ENCODE data around the gene INPP5A. TPM values are rescaled to one million over a fixed set of nuclear protein-coding genes. Genes with fewer than 3 reads are reported as not detected.

Gene INPP5A
- total RNA-seq, 2 experiments from 2014 or later, result 9.9 TPM

- POLR2A ChIA-PET, result no interaction called here
- H3K4me1 Mint-ChIP-seq (ENCODE audit: low read depth), result no peaks in the 10 kb centered on the region
- H3K9me3 Mint-ChIP-seq (ENCODE audit: insufficient read depth), result no peaks in the 10 kb centered on the region
- no peak overlapping the region for H3K4me3 Mint-ChIP-seq
- CTCF ChIA-PET, result no interaction called here
- ATAC-seq (no peak), DNase-seq (no peak)
- H3K27ac Mint-ChIP-seq, result no peak overlapping the region
- H3K27me3 Mint-ChIP-seq (ENCODE audit: low read depth), result no peaks in the 10 kb centered on the region
- H3K36me3 Mint-ChIP-seq (ENCODE audit: low read depth), result no peaks in the 10 kb centered on the region
These were observed 207.9 kb downstream of the INPP5A start for GRCh38 chr10:132745511-132745910.

- ATAC-seq, result no peak
- Mint-ChIP-seq H3K4me1 (ENCODE audit: low read depth) (no peaks in the 10 kb centered on the region), H3K4me3 (no peak overlapping the region), H3K27me3 (ENCODE audit: low read depth) (no peaks in the 10 kb centered on the region), H3K9me3 (ENCODE audit: insufficient read depth) (no peaks in the 10 kb centered on the region), H3K27ac (no peak overlapping the region), H3K36me3 (ENCODE audit: low read depth) (no peaks in the 10 kb centered on the region)
- ChIA-PET POLR2A (no interaction called here), CTCF (no interaction called here)
- DNase-seq, result no peak
These were observed 208.4 kb downstream of the INPP5A start for GRCh38 chr10:132745971-132746370.

GRCh38 chr10:132746386-132746785, 208.8 kb downstream of the INPP5A start:
- no peak overlapping the region for H3K4me3 Mint-ChIP-seq
- no peaks in the 10 kb centered on the region for H3K36me3 Mint-ChIP-seq (ENCODE audit: low read depth)
- ChIA-PET CTCF (no interaction called here), POLR2A (no interaction called here)
- H3K4me1 Mint-ChIP-seq (ENCODE audit: low read depth), result no peaks in the 10 kb centered on the region
- H3K27ac Mint-ChIP-seq, result no peak overlapping the region
- no peaks in the 10 kb centered on the region for H3K27me3 Mint-ChIP-seq (ENCODE audit: low read depth)
- H3K9me3 Mint-ChIP-seq (ENCODE audit: insufficient read depth), result no peaks in the 10 kb centered on the region
- no peak for ATAC-seq
- DNase-seq, result no peak

GRCh38 chr10:132746801-132747625, 209.4 kb downstream of the INPP5A start:
- ChIA-PET CTCF (no interaction called here), POLR2A (interaction anchor here (0.7 kb wide), 1 partner anchor 14 kb away, joined by 3 read pairs; no protein-coding TSS in a partner anchor)
- no peaks in the 10 kb centered on the region for H3K36me3 Mint-ChIP-seq (ENCODE audit: low read depth)
- no peaks in the 10 kb centered on the region for H3K27me3 Mint-ChIP-seq (ENCODE audit: low read depth)
- ATAC-seq, result no peak
- no peaks in the 10 kb centered on the region for H3K9me3 Mint-ChIP-seq (ENCODE audit: insufficient read depth)
- no peaks in the 10 kb centered on the region for H3K4me1 Mint-ChIP-seq (ENCODE audit: low read depth)
- no peak for DNase-seq
- no peak overlapping the region for H3K4me3 Mint-ChIP-seq
- no peak overlapping the region for H3K27ac Mint-ChIP-seq

GRCh38 chr10:132748135-132748534, 210.5 kb downstream of the INPP5A start:
- no peak overlapping the region for H3K4me3 Mint-ChIP-seq
- POLR2A ChIA-PET, result interaction anchor here (0.7 kb wide), 1 partner anchor 15 kb away, joined by 3 read pairs; no protein-coding TSS in a partner anchor
- DNase-seq (no peak), ATAC-seq (no peak)
- no peaks in the 10 kb centered on the region for H3K9me3 Mint-ChIP-seq (ENCODE audit: insufficient read depth)
- no peaks in the 10 kb centered on the region for H3K27me3 Mint-ChIP-seq (ENCODE audit: low read depth)
- no peaks in the 10 kb centered on the region for H3K4me1 Mint-ChIP-seq (ENCODE audit: low read depth)
- H3K36me3 Mint-ChIP-seq (ENCODE audit: low read depth), result no peaks in the 10 kb centered on the region
- CTCF ChIA-PET, result no interaction called here
- peak overlapping the region; percentile 37 for H3K27ac Mint-ChIP-seq

GRCh38 chr10:132748545-132749370, 211.2 kb downstream of the INPP5A start:
- no peaks in the 10 kb centered on the region for H3K9me3 Mint-ChIP-seq (ENCODE audit: insufficient read depth)
- H3K27ac Mint-ChIP-seq, result no peak overlapping the region
- no peaks in the 10 kb centered on the region for H3K27me3 Mint-ChIP-seq (ENCODE audit: low read depth)
- H3K36me3 Mint-ChIP-seq (ENCODE audit: low read depth), result peaks cover 2% of the 10 kb centered on the region
- ChIA-PET POLR2A (no interaction called here), CTCF (no interaction called here)
- ATAC-seq (no peak), DNase-seq (no peak)
- no peaks in the 10 kb centered on the region for H3K4me1 Mint-ChIP-seq (ENCODE audit: low read depth)
- H3K4me3 Mint-ChIP-seq, result no peak overlapping the region

- POLR2A ChIA-PET, result no interaction called here
- Mint-ChIP-seq H3K9me3 (ENCODE audit: insufficient read depth) (no peaks in the 10 kb centered on the region), H3K36me3 (ENCODE audit: low read depth) (peaks cover 7% of the 10 kb centered on the region), H3K27ac (no peak overlapping the region), H3K4me1 (ENCODE audit: low read depth) (no peaks in the 10 kb centered on the region), H3K4me3 (no peak overlapping the region), H3K27me3 (ENCODE audit: low read depth) (no peaks in the 10 kb centered on the region)
- DNase-seq (no peak), ATAC-seq (no peak)
- CTCF ChIA-PET, result no interaction called here
These were observed 211.8 kb downstream of the INPP5A start for GRCh38 chr10:132749371-132749795.

GRCh38 chr10:132750936-132751335, 213.3 kb downstream of the INPP5A start:
- Mint-ChIP-seq H3K9me3 (ENCODE audit: insufficient read depth) (no peaks in the 10 kb centered on the region), H3K36me3 (ENCODE audit: low read depth) (peaks cover 16% of the 10 kb centered on the region), H3K4me1 (ENCODE audit: low read depth) (no peaks in the 10 kb centered on the region), H3K27me3 (ENCODE audit: low read depth) (no peaks in the 10 kb centered on the region), H3K4me3 (no peak overlapping the region), H3K27ac (no peak overlapping the region)
- CTCF ChIA-PET, result no interaction called here
- DNase-seq (no peak), ATAC-seq (no peak)
- POLR2A ChIA-PET, result no interaction called here

- no peak for ATAC-seq
These were observed 214.8 kb downstream of the INPP5A start for GRCh38 chr10:132752378-132752777.

GRCh38 chr10:132752961-132753360, 215.4 kb downstream of the INPP5A start:
- Mint-ChIP-seq H3K36me3 (ENCODE audit: low read depth) (peaks cover 19% of the 10 kb centered on the region), H3K4me3 (no peak overlapping the region), H3K9me3 (ENCODE audit: insufficient read depth) (no peaks in the 10 kb centered on the region), H3K27ac (no peak overlapping the region), H3K4me1 (ENCODE audit: low read depth) (no peaks in the 10 kb centered on the region), H3K27me3 (ENCODE audit: low read depth) (no peaks in the 10 kb centered on the region)
- POLR2A ChIA-PET, result interaction anchor here (0.5 kb wide), 1 partner anchor 651 kb away, joined by 3 read pairs; no protein-coding TSS in a partner anchor
- DNase-seq (no peak), ATAC-seq (no peak)
- CTCF ChIA-PET, result no interaction called here

More at GRCh38 chr10:132752378-132752777, 214.8 kb downstream of the INPP5A start:
- Mint-ChIP-seq H3K9me3 (ENCODE audit: insufficient read depth) (no peaks in the 10 kb centered on the region), H3K36me3 (ENCODE audit: low read depth) (peaks cover 19% of the 10 kb centered on the region), H3K27ac (no peak overlapping the region), H3K4me3 (no peak overlapping the region), H3K27me3 (ENCODE audit: low read depth) (no peaks in the 10 kb centered on the region), H3K4me1 (ENCODE audit: low read depth) (no peaks in the 10 kb centered on the region)
- DNase-seq, result no peak
- ChIA-PET CTCF (no interaction called here), POLR2A (no interaction called here)

GRCh38 chr10:132753596-132753995, 216.0 kb downstream of the INPP5A start:
- Mint-ChIP-seq H3K36me3 (ENCODE audit: low read depth) (peaks cover 19% of the 10 kb centered on the region), H3K9me3 (ENCODE audit: insufficient read depth) (no peaks in the 10 kb centered on the region), H3K4me3 (no peak overlapping the region), H3K4me1 (ENCODE audit: low read depth) (no peaks in the 10 kb centered on the region), H3K27me3 (ENCODE audit: low read depth) (no peaks in the 10 kb centered on the region), H3K27ac (no peak overlapping the region)
- no peak for DNase-seq
- no peak for ATAC-seq
- CTCF ChIA-PET, result no interaction called here
- POLR2A ChIA-PET, result no interaction called here

GRCh38 chr10:132754071-132754470, 216.5 kb downstream of the INPP5A start:
- DNase-seq, result no peak
- Mint-ChIP-seq H3K36me3 (ENCODE audit: low read depth) (peaks cover 19% of the 10 kb centered on the region), H3K9me3 (ENCODE audit: insufficient read depth) (no peaks in the 10 kb centered on the region), H3K27me3 (ENCODE audit: low read depth) (no peaks in the 10 kb centered on the region), H3K4me3 (no peak overlapping the region), H3K27ac (no peak overlapping the region), H3K4me1 (ENCODE audit: low read depth) (no peaks in the 10 kb centered on the region)
- ChIA-PET POLR2A (no interaction called here), CTCF (no interaction called here)
- no peak for ATAC-seq
